HG03066 (cell line): Measurements from ENCODE around the gene ENTPD3.
"Not testable (repeated sequence)": the region's sequence is repeated elsewhere in the genome, so short reads cannot be mapped to it uniquely, and the experiment has no call there.

Experiments
- ATAC-seq: cut with Tn5 transposase; IDR thresholded peaks from one replicate; pipeline ENCODE4 v1.9.1; 2021; ENCODE audit warnings: low read depth; ENCODE audit not compliant: unreplicated experiment

The ENTPD3 gene

GRCh38 chr3:40456940-40457823 lies 70.2 kb downstream of the ENTPD3 start, which contains the start of gene RPL14:
RPL14 (plus strand) TSS chr3:40457339; CDS start chr3:40457472, 133 bp downstream.
- ATAC-seq = peak; percentile 61

GRCh38 chr3:40458473-40458872 lies 71.5 kb downstream of the ENTPD3 start:
- ATAC-seq = no peak

DNA sequence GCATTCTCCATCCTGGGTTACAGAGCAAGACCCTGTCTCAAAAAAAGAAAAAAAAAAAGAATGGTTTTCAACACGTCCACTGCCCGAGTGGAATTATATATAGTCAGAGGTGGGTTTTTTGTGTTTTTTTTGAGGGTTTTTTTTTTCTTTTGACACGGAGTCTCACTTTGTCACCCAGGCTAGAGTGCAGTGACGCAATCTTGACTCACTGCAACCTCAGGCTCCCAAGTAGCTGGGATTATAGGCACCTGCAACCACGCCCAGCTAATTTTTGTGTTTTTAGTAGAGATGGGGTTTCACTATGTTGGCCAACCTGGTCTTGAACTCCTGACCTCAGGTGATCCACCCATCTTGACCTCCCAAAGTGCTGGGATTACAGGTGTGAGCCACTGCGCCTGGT lies 73.5 kb downstream of the ENTPD3 start:
- ATAC-seq = not testable (repeated sequence)

DNA sequence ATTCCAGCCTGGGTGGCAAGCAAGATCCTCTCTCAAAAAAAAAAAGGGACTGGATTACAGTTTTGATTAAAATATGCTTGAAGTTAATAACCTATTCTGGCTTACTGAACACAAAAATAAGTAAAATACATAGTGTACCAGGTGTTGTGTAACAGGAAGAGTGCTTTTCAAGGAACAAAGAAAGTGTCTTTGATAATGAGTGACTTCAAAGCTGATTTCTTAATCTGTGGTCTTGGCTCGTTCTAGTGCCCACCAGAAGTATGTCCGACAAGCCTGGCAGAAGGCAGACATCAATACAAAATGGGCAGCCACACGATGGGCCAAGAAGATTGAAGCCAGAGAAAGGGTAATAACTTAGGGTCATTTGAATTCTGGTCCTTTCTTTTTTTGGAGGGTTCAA lies 74.2 kb downstream of the ENTPD3 start:
- no peak for ATAC-seq

- ATAC-seq = not testable (repeated sequence)
These were observed 75.9 kb downstream of the ENTPD3 start for GRCh38 chr3:40462838-40463237.

GRCh38 chr3:40463579-40463978 lies 76.6 kb downstream of the ENTPD3 start:
- no peak for ATAC-seq

- no peak for ATAC-seq
These were observed 77.5 kb downstream of the ENTPD3 start for GRCh38 chr3:40464339-40465110.

DNA sequence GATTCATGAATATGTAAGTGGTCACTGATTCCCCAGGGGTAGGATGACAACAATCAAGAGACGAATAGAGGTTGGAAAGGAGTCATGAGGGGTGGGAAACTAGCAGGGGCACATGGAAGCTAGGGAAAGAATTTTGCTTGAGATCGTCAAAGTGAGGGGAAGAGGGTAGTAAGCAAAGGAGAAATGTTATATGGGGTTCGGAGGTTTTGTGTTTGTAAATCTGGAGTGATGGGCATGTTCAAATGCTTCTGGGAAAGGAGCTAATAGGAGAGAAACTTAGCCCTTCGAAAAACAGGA lies 78.1 kb downstream of the ENTPD3 start:
- no peak for ATAC-seq

DNA sequence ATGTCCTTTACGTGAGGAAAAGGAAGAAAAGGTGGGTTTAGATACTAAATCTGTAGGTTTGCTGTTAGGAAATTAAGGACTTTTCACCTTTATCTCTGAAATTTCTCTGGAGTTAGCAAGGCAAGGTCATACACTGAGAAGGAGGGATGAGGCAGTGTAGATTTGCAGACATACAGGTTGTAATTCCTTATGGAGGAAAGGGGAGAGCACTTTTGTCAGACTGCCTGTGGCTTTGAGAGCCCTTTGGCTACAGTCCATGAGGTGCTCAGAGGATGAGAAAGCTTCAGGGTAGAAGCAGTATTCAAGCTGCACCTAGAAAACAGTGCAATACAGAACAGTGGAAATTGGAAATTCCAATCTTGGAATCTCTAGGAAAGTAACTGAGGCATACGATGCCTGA lies 78.5 kb downstream of the ENTPD3 start:
- no peak for ATAC-seq

DNA sequence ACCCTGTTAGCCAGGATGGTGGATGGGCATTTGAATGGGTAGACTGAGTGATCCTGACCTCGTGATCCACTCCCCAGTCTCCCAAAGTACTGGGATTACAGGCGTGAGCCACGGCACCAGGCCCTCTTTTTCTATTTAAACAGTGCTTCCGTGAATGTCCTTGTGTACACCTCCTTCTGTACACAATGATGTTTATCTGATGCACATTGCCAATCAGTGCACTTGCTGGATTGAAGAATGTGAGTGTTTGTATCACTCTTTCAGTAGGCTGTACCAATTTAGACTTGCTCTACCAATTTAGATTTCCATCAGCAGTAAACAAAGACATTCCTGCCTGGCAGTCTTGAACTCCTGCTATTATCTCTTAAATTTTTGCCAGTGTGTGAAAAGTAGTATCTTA lies 81.0 kb downstream of the ENTPD3 start:
- ATAC-seq = no peak

GRCh38 chr3:40470701-40471100 lies 83.7 kb downstream of the ENTPD3 start:
- ATAC-seq = no peak

DNA sequence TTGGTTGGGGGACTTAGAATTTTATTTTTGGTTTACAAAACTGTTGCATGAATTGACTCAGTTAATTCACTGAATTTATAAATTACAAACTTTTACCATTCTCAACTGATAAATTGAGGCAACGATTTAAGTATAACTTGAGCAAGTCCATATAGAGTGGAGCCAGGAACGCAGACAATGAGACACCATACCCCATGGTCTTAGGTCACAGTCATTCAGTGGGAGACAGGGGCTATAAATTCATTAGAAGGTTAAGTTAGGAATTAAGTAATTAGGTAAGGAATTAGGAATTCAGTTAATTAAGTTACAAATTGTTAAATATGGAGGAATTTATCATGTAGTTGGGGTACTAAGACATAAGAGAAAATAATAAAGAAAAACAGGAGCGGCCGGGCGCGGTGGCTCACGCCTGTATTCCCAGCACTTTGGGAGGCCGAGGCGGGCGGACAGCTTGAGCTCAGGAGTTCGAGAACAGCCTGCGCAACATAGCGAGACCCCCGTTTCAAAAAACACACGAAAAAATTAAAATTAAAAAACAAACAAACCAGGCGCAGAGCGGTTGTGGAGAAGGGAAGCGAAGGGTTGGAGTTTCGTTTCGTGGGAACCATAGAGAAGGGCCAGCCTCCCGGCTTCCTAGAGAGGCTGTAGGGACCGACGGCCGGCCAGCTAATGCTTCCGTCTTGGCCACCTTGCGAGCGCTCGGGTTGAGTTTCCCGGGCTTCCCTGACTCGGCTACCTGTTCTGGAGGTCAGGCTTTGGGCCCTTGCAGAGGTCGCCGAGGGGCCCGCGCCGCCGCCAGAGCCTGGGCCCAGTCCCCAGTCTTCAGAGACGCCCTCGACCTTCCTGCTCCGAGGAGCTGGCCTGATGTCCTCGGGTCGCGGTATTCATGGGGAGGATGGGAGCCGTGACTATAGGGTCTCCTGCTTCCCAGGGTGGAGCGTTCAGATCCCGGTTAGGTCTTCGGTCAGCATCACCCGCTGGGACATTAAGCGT lies 89.8 kb downstream of the ENTPD3 start, which contains the start of gene ZNF619:
Gene ZNF619 (plus strand): TSS at position 645 of the 993 bp plus-strand sequence. CDS start 858 bp downstream, outside the sequence.
- peak; percentile 80 for ATAC-seq

DNA sequence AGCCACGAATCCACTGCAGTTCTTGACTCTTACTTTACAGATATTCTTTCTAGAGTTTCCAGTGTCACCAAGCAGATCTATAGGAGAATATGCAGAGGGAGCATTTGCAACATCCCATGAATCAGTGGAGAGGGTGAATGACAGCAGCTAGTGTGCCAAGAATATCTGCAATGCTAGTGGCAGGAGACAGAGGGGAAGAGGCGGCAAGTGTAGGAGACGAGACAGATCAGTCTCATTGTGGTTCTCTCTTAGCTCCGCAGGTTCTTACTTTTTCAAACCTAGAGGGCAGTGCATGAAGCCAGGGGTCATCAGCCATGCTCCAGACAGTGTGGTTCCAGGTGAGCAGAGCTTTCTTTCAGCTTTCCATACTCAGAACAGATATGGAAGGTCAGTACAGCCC lies 90.7 kb downstream of the ENTPD3 start:
- ATAC-seq = no peak
